WERI-Rb-1 (cell line): Measurements from ENCODE around the gene MEGF11.
"Not testable (repeated sequence)": the region's sequence is repeated elsewhere in the genome, so short reads cannot be mapped to it uniquely, and the experiment has no call there.

ENCODE experiments used
- DNase-seq: peaks from one replicate; pipeline ENCODE4 v3.0.0-alpha.2; 2020
- H3K27ac ChIP-seq: fragments of 250-450 bp; sonication (Bioruptor Pico); 2 replicates; pipeline ENCODE4 v1.5.1; 2020; ENCODE audit warnings: mild to moderate bottlenecking, moderate library complexity
- H3K27me3 ChIP-seq: fragments of 250-450 bp; sonication (Bioruptor Pico); 2 replicates; pipeline ENCODE4 v1.5.1; 2021; ENCODE audit warnings: mild to moderate bottlenecking, low read depth, moderate library complexity; ENCODE audit not compliant: insufficient read depth, severe bottlenecking
- H3K36me3 ChIP-seq: fragments of 250-450 bp; sonication (Bioruptor Pico); 2 replicates; pipeline ENCODE4 v1.5.1; 2020; ENCODE audit warnings: mild to moderate bottlenecking, moderate library complexity
- H3K4me3 ChIP-seq: 2 replicates; pipeline ENCODE4 v1.5.1; 2011; ENCODE audit warnings: low read depth, mild to moderate bottlenecking, control low read depth, low read length
- H3K9me3 ChIP-seq: fragments of 250-450 bp; sonication (Bioruptor Pico); 2 replicates; pipeline ENCODE4 v1.5.1; 2021; ENCODE audit warnings: mild to moderate bottlenecking, moderate library complexity; ENCODE audit not compliant: severe bottlenecking
- TF ChIP-seq, protein P1 (sequence below): IDR thresholded peaks from 2 replicates; pipeline ENCODE4 v1.5.1; 2011; ENCODE audit warnings: low read depth, mild to moderate bottlenecking, control low read depth, inconsistent platforms, low read length

Gene MEGF11

DNA sequence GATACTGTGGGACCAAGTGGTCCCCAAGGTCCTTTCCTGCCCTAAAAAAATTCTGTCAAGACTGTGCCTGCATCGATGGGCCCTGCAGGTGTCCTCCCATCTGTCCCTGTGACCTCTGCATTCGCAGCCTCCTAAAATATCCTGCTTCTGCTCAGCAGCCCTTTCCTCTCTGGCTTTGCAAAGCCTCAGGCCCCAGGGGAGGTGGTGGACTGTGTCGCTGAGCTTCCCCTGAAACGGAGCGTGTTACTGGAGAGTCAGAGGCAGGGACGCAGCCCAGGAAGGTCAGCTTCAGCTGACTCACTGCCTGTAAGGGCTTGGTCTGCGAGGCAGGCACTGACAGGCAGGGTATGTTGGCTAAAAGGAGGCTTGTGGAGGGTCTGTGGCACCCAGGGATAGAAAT lies 274.2 kb downstream of the MEGF11 start:
- TF ChIP-seq, protein P1, sequence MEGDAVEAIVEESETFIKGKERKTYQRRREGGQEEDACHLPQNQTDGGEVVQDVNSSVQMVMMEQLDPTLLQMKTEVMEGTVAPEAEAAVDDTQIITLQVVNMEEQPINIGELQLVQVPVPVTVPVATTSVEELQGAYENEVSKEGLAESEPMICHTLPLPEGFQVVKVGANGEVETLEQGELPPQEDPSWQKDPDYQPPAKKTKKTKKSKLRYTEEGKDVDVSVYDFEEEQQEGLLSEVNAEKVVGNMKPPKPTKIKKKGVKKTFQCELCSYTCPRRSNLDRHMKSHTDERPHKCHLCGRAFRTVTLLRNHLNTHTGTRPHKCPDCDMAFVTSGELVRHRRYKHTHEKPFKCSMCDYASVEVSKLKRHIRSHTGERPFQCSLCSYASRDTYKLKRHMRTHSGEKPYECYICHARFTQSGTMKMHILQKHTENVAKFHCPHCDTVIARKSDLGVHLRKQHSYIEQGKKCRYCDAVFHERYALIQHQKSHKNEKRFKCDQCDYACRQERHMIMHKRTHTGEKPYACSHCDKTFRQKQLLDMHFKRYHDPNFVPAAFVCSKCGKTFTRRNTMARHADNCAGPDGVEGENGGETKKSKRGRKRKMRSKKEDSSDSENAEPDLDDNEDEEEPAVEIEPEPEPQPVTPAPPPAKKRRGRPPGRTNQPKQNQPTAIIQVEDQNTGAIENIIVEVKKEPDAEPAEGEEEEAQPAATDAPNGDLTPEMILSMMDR, result no peak
- Histone ChIP-seq H3K27ac (no peak overlapping the region), H3K36me3 (no peaks in the 10 kb centered on the region), H3K27me3 (no peaks in the 10 kb centered on the region), H3K9me3 (no peaks in the 10 kb centered on the region), H3K4me3 (no peak overlapping the region)
- no peak for DNase-seq

DNA sequence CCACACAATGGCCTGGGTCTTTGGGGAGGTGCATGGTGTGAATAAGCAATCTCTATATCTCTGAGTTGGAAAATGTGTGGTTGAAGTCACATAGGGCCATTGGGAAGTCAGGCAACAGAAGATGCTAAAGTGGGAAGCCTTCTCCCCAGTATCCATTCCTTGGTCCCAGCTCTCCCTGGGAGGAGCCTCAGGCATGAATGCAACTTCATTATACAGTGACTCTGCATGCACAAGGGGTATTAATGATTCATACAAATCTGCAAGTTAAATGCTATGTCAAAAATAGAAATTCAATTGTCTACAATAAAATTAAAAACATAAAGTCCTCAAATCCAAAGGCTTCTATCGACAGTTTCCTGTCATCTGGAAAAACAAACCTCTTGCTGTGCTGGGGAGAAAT lies 275.4 kb downstream of the MEGF11 start:
- TF ChIP-seq, protein P1, result no peak

DNA sequence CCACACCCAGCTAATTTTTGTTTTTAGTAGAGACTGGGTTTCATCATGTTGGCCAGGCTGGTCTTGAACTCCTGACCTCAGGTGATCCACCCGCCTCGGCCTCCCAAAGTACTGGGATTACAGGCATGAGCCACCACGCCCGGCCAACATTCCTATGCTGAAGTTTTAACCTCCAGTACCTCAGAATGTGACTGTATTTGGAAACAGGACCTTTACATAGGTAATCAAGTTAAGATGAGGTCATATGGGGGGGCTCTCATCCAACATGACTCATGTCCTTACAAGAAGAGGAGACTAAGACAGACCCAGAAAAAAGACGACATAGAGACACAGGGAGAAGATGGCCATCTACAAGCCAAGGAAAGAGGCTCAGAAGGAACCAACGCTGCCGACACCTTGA lies 277.4 kb downstream of the MEGF11 start:
- not testable (repeated sequence) for DNase-seq, H3K9me3 ChIP-seq

More for the DNA sequence above, 275.4 kb downstream of the MEGF11 start:
- no peaks in the 10 kb centered on the region for H3K36me3 ChIP-seq
- H3K27me3 ChIP-seq, result no peaks in the 10 kb centered on the region
- DNase-seq, result no peak
- H3K9me3 ChIP-seq, result no peaks in the 10 kb centered on the region
- H3K27ac ChIP-seq, result no peak overlapping the region
- no peak overlapping the region for H3K4me3 ChIP-seq

DNA sequence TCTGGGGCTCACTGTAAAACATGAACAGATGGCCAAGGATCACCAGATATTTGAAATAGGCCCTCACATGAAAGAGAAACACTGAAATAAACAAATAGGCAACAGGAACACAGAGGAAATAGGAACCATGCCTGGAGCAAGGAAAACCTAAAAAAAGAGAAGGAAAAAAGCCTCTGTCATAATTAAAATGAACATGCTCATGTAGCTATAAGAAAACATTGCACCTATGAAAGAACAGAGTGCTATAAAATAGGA lies 281.9 kb downstream of the MEGF11 start:
- TF ChIP-seq, protein P1, result no peak

More for the DNA sequence above, 277.4 kb downstream of the MEGF11 start:
- H3K27ac ChIP-seq, H3K36me3 ChIP-seq, H3K27me3 ChIP-seq, H3K4me3 ChIP-seq: not testable (repeated sequence)

DNA sequence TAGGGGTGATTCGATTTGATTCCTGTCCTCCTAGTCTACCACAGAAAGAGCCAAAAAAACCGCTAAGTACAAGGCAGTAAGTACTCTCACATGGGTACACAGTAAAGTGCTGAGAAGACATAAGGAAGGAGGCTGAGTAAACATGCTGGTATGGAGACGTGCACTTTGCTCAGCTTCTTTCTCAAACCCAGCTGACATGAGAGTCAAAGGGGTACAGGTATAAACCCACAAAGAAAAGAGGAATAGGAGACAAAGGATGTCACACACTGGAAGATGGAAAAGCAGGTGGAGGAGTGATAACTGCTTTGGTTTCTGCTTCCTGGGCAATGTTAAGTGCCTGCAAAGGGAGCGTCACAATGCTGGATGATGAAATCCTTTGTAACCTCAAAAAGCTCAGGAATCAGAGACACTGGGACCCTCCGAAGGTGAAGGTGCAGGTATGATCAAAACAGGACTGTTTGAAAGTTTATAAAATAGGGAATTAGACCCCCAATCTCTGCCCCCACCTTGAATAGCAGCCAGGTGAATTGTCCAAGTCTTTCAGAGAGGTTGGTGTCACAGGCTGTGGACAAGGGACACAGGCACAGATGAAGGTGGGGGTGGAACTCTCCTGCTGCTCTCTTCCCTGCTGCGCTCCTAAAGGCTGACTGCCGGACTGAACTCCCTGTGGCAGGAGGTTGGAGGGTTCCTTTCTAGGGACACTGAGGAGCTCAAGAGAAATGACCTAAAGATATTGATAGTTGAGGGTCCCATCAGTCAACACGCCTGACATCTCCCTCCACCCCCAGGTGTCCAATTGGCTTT lies 282.4 kb downstream of the MEGF11 start:
- no peaks in the 10 kb centered on the region for H3K27me3 ChIP-seq
- peak; percentile 64 for DNase-seq

More for the DNA sequence above, 281.9 kb downstream of the MEGF11 start:
- Histone ChIP-seq H3K27ac (peak overlapping the region; percentile 75), H3K9me3 (peaks cover 5% of the 10 kb centered on the region), H3K36me3 (no peaks in the 10 kb centered on the region), H3K27me3 (no peaks in the 10 kb centered on the region), H3K4me3 (no peak overlapping the region)
- DNase-seq, result no peak

More for the DNA sequence above, 282.4 kb downstream of the MEGF11 start:
- Histone ChIP-seq H3K4me3 (no peak overlapping the region), H3K27ac (peak overlapping the region; percentile 75), H3K9me3 (peaks cover 5% of the 10 kb centered on the region), H3K36me3 (no peaks in the 10 kb centered on the region)
- TF ChIP-seq, protein P1, result no peak
